ENCODE measurements around the gene EFHC1.

Gene EFHC1

DNA sequence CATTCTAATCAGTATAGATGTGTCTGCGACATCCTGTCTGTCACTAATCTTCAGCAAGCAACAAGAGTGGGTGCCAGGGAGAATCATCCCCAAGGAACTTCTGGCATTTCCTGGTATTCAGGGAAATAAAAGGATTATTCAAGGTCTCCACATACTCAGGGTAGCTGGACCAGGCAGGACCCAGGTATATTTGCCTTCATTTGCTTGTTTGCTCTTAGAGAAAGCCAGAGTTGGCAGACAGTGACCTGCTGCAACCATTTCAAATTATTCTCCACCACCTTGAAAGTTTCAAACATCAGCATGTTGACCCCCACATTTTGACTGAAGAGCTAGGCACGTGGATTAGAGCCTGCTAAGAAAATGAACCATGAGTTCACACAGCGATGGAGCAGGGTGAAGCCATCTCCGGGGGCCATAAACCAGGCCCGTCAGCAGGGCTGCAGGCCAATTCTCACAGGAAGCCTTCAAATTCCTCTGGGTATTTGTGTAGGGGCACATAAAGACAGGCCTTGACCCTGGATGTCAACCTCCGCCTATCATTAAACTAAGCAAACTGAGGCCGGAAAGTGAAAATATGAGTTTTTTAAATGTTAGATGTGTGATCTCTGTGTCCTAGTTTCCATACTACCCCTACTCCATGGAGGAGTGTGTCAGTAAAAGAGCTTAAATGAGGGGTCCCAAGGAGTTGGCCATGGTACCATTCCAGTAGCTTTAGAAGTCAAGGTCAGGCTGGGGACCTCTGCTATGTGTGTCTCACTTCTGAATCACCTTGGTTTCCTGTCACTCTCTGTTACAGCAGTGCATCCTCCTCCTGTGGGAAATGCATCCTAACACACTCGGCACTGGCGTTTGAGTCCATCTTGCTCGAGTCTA, 123.8 kb downstream of the EFHC1 start:
- DNase-seq = no peak

GRCh38 chr6:52544602-52545405, 124.7 kb downstream of the EFHC1 start:
- no peak for DNase-seq

DNA sequence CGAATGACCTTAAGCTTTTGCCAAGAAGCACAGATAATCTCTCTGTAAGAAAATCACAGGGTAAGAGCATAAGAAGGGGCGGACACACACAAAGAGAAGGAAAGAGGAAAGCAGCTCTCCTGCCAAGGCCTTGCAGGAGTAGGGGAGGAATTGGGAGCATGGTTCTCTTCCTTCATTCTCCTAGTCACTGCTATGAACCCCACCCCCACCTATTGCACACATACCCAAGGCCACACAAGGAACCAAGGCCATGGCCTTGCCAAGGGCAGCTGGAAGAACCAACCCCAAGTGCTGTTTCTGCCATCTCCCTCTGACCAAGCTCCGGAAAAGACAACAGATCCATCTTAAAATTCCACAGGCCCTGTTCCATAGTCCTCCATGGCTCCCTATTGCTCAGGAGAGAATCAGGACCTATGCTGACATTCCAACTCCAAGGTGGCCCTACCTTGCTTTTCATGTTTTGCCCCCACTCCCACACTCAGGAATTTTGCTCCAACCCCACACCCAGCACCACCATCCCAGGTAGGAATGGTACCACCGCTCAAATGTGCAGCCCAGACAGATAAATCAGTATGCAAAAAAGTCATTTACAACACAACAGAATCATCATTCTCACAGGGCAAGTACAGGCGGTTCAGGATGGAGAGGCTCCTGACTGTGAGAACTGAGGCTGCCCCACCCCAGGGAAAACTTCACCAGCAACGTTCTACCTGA, 125.4 kb downstream of the EFHC1 start:
- DNase-seq = no peak

- no peak for DNase-seq
These were observed 126.0 kb downstream of the EFHC1 start for GRCh38 chr6:52546192-52546591.

DNA sequence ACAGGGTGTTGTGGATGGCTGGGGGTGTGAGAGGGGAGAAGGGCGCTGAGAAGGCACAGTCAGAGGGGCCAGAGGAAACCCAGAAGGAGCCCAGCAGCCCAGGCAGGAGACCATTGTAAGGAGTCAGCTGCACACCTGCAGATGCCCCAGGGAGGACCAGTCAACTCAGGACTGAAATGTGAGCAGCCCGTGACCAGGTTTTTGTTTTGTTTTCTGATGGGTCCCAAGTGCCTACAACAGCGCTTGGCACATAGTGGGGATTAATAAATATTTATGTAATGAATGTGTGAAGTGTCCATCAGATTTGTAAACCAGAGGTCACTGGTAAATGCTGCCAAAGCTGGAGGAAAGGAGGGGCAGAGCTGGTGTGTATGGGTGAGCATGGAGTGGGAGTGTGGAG, 126.5 kb downstream of the EFHC1 start:
- no peak for DNase-seq

GRCh38 chr6:52547647-52548352, 127.7 kb downstream of the EFHC1 start:
- no peak for DNase-seq

DNA sequence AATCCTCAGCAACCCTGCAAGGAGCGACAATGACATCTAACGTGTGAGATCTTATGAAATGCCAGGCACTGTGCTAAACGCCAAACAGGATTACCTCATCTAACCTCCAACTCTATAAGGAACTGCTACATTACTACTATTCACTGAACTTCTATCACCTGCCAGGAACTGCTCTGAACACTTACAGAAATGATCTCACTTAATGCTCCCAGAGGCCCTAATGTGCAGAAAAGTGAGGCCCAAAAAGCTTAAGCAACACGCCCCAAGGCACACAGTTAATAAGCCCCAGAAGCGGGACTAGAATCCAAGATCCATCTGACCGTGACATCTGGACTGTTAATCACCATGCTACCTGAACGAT, 128.2 kb downstream of the EFHC1 start:
- DNase-seq = no peak

DNA sequence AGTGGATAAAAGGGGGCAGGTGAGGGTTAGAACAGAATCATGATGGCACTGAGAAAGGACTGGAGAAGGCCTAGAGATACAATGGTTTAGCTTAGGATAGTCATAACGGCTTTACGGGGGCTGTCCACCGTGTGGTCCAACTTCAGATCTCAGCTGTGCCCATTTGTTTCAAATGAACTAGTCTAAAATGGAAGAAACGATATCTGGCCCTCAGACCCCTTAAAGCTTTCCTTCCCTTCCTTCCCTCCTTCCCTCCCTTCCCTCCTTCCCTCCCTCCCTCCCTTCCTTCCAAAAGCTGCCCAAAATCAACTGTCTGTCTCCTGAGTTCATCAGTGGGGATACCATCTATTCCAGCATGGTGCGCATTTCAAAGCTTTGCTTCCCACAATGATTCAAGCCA, 128.9 kb downstream of the EFHC1 start:
- DNase-seq = no peak

DNA sequence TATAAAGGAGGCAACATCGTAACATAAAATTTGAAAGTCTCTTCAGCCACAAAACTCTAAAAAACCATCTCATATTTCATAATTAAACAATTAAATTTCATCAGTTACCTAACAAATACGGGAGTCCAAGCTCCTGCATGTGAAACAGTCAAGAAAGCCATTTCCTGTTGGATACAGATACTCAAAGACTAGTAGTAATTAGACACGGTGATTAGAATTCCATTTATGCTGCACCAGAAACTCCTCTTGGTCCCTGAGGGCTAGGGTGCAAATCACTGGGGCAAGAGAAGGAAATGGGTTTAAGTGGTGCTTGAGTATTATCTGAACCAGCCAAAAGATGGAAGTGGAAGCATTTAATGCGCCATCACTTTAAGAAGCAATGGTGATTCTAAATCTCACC, 129.3 kb downstream of the EFHC1 start:
- no peak for DNase-seq

- DNase-seq = no peak
These were observed 130.0 kb downstream of the EFHC1 start for GRCh38 chr6:52550014-52550575.

DNA sequence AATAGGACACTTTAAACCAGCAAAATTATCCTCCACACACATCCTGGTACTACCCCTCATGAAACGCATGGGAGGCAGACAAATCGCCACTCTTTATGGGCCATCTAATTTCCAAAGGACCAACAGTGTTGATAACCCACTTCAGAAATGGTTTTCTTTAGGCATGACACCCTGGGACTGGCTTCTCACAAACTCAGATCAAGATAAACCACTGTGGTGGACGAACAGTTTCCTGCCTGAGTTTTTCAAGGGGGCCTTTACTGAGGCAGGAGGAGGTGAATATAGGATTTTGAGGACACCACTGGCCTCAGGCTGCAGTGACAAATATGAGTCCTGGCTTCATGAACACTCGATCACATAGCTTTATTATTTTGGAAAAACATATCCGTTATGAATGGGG, 130.7 kb downstream of the EFHC1 start:
- DNase-seq = no peak

DNA sequence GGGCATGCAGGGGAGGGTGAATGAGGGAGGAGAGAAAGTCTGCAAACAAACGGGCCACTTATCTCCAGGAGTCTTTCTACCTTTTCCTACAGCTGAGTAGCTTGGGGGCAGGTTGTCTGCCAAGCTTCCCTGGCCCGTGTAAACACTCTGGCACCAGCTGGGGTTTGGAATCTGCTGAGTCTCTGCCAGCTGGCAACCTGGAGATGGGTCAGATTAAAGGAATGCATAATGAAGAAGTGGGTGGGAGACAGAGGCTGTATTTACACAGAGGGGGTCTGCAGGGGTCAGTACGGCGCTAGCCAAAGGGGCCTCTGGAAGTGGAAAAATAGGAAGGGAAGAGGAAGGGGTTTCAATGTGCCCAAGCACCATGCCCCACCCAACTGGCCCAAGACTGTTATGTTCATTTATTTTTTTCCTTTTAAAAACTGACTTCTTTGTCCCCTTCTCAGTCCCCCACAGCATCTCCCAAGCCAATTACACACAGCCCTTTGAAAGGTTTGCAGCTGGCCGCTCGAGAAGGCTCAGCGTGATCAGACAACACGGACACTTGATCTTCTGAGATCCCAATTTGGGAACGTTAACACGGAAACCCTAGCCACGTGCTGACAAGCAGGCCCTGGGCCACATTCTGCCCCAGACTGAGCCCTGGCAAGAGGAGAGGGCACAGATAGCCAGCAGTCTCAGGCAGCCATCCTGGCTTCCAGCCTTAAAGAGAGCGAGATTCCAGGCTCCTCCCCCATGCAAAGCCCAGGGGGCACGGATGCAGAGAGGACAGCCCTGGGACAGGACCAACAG, 131.5 kb downstream of the EFHC1 start:
- no peak for DNase-seq

DNA sequence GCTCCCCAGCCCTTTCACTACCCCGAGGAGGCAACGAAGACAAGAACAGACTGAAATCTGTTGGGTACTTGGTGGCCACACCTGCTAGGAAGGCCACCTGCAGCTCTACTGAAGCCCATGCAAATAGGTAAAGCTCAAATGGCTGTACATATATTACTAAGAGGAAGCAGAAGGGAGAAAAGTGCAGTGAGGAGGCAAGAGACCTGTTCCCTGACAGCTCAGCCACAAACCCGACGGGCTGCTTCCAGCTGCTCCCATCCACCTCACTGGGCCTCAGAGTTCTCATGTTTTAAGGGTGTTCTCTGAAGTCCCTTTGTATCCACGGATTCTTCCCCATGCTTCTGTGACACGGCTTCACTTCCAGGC, 132.1 kb downstream of the EFHC1 start:
- no peak for DNase-seq

- DNase-seq = no peak
These were observed 133.0 kb downstream of the EFHC1 start for GRCh38 chr6:52553158-52553557.

DNA sequence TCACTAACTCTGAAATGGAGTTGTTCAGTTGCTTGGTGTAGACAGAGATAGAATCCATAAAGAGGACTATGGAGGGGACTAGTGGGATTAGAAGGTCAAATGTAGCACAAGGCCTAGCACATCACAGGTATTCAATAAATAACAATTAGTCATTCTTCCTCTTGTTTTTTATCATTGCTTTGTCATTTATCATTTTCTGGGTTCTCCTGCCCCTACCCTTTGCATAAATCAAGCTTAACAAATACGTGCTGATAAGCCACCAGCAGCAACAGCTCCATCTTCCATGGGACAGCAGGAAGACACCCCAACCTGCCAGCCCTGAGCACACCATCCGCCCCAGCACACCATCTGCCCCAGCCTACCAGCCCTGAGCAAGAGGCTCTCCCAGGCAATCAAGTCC, 133.6 kb downstream of the EFHC1 start:
- no peak for DNase-seq

- no peak for DNase-seq
These were observed 134.6 kb downstream of the EFHC1 start for GRCh38 chr6:52554684-52555280.

DNA sequence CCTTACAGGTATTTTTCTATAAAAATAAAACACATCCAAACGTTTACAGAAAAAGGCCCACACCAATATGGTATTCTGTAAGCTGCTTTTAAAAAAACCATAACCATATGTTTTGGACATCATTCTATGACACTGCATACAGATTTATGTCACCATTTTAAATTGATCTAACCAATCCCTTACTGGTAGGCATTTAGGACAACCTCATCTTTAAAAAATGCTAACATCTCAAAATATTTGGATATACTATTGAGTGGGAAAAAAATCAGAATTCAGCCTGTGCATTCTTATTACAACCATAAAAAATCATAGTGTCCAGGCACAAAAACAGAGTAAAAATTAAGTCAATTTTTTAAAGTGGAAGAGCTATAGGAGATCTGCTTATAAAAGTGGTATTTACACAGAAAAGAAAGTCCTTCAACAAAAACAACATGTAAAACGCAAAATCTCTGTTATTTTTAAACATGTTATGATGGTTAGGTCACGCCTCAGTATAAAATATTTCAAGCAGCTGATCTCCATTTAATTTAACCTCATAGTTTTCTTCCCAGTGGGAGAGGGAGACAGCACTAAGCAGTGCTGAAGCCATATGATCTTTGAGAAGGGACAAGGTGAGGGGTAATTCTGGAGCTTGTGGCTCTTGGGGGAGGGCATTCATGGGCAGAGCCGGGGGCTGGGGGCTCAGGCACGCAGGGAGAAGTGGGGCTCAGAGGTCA, 135.5 kb downstream of the EFHC1 start:
- no peak for DNase-seq

- no peak for DNase-seq
These were observed 137.5 kb downstream of the EFHC1 start for GRCh38 chr6:52557389-52558265.

- DNase-seq = no peak
These were observed 138.3 kb downstream of the EFHC1 start for GRCh38 chr6:52558266-52559000.
